Measurements from ENCODE around the gene POLR1C. TPM values are rescaled to one million over a fixed set of nuclear protein-coding genes. Genes with fewer than 3 reads are reported as not detected.

POLR1C gene
- polyA plus RNA-seq, 3 donors = 4.5 to 18.3 (median 6.1) TPM

DNA sequence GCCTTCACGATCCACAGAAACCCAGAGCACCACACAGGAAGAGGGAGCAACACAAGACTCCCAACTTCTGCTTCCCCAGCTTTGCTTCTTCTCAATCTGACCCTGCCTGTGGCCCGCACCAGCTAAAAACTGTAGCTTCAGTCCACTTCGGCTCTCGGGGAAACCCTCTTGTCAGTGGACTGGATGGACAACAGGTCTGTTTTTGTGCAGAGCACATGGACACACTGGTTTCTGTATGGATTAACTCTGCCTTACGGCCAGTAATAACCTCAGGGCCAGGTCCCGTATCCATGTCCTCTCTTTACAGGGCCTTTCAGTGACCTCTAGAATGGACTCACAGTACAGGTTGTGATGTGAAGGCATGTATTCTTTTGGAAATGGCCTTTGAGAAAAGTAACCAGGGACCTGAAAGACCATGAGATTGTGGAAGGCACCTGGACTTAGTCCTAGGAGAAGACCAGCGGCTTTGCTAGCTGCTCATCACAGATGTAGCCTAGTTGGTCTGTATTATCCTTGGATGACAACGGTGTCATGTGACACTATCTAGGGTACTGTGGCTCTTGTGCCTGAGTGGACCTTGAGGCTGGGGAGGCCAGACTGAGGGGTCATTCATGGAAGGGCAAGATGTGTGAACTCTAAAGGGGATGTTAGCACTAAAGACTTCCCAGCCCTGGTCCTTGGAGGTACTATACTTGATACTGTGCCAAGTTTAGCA lies 5.8 kb downstream of the POLR1C start:
- Histone ChIP-seq H4K20me1 (ENCODE audit: insufficient read depth, low read length) (no peaks in the 10 kb centered on the region), H3K27me3 (ENCODE audit: control insufficient read depth in 2 of 2, insufficient read depth in 2 of 2, low read length in 2 of 2) (no peaks in the 10 kb centered on the region), H3K9ac (ENCODE audit: insufficient read depth, low read length, poor library complexity, severe bottlenecking) (no peak overlapping the region), H3K9me3 (replicated peaks in 1 of 2; ENCODE audit: control insufficient read depth in 1 of 2, insufficient read depth in 1 of 2, low read length in 2 of 2) (no peaks in the 10 kb centered on the region), H3K4me1 (ENCODE audit: control insufficient read depth in 1 of 2, insufficient read depth in 2 of 2, low read length in 2 of 2) (peaks cover 5 to 6% of the 10 kb centered on the region in 2 donors), H3K27ac (ENCODE audit: low read depth in 1 of 2, low read length in 2 of 2) (no peak overlapping the region), H3K4me3 (replicated peaks in 1 of 3; ENCODE audit: low read depth in 2 of 3, low read length in 3 of 3) (no peak overlapping the region), H3K79me2 (ENCODE audit: insufficient read depth, low read length) (peaks cover 18% of the 10 kb centered on the region), H2AFZ (ENCODE audit: insufficient read depth, low read depth, low read length, poor library complexity, severe bottlenecking) (no peak overlapping the region), H3K4me2 (replicated peaks; ENCODE audit: extremely low read depth, low read length, poor library complexity, severe bottlenecking) (no peak overlapping the region), H3K36me3 (replicated peaks in 1 of 2; ENCODE audit: control insufficient read depth in 1 of 2, insufficient read depth in 2 of 2, low read length in 2 of 2) (peaks cover 82 to 89% of the 10 kb centered on the region in 2 donors)
- H3K9me3 Mint-ChIP-seq = no peaks in the 10 kb centered on the region
- H3K4me3 Mint-ChIP-seq = no peak overlapping the region
- no peaks in the 10 kb centered on the region for H3K4me1 Mint-ChIP-seq
- 90% methylated on average over 8 of the region's 8 CpGs for WGBS (ENCODE audit: insufficient coverage)
- TF ChIP-seq, protein P1, sequence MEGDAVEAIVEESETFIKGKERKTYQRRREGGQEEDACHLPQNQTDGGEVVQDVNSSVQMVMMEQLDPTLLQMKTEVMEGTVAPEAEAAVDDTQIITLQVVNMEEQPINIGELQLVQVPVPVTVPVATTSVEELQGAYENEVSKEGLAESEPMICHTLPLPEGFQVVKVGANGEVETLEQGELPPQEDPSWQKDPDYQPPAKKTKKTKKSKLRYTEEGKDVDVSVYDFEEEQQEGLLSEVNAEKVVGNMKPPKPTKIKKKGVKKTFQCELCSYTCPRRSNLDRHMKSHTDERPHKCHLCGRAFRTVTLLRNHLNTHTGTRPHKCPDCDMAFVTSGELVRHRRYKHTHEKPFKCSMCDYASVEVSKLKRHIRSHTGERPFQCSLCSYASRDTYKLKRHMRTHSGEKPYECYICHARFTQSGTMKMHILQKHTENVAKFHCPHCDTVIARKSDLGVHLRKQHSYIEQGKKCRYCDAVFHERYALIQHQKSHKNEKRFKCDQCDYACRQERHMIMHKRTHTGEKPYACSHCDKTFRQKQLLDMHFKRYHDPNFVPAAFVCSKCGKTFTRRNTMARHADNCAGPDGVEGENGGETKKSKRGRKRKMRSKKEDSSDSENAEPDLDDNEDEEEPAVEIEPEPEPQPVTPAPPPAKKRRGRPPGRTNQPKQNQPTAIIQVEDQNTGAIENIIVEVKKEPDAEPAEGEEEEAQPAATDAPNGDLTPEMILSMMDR (IDR thresholded peaks at IDR 0.05) = no peak
- intact Hi-C loops (cut with micrococcal nuclease) = no loop called here
- H3K27ac Mint-ChIP-seq = peak overlapping the region in 1 of 7 donors; percentile 59
- H3K27me3 Mint-ChIP-seq (ENCODE audit: low read depth in 3 of 3) = peaks cover 0 to 1% (median 0%) of the 10 kb centered on the region in 3 donors
- peaks cover 0 to 79% of the 10 kb centered on the region in 2 donors for H3K36me3 Mint-ChIP-seq
- no peak for DNase-seq

- H3K9me3 ChIP-seq (replicated peaks in 1 of 2; ENCODE audit: control insufficient read depth in 1 of 2, insufficient read depth in 1 of 2, low read length in 2 of 2) = no peaks in the 10 kb centered on the region
- H3K4me1 ChIP-seq (ENCODE audit: control insufficient read depth in 1 of 2, insufficient read depth in 2 of 2, low read length in 2 of 2) = peaks cover 0 to under 1% of the 10 kb centered on the region in 2 donors
- WGBS (ENCODE audit: insufficient coverage) = 100% methylated on average over 2 of the region's 3 CpGs
- H3K27ac ChIP-seq (ENCODE audit: low read depth in 1 of 2, low read length in 2 of 2) = no peak overlapping the region
- Mint-ChIP-seq H3K9me3 (no peaks in the 10 kb centered on the region), H3K27ac (peak overlapping the region in 1 of 7 donors; percentile 24), H3K4me3 (no peak overlapping the region), H3K36me3 (peaks cover 0 to 85% of the 10 kb centered on the region in 2 donors), H3K4me1 (no peaks in the 10 kb centered on the region), H3K27me3 (ENCODE audit: low read depth in 3 of 3) (peaks cover 0 to 1% (median 0%) of the 10 kb centered on the region in 3 donors)
- no peak overlapping the region for H3K9ac ChIP-seq (ENCODE audit: insufficient read depth, low read length, poor library complexity, severe bottlenecking)
- H3K79me2 ChIP-seq (ENCODE audit: insufficient read depth, low read length) = peaks cover 12% of the 10 kb centered on the region
- TF ChIP-seq, protein P1 (IDR thresholded peaks at IDR 0.05) = no peak
- peaks cover 88 to 95% of the 10 kb centered on the region in 2 donors for H3K36me3 ChIP-seq (replicated peaks in 1 of 2; ENCODE audit: control insufficient read depth in 1 of 2, insufficient read depth in 2 of 2, low read length in 2 of 2)
- intact Hi-C loops (cut with micrococcal nuclease) = no loop called here
- DNase-seq = no peak
- no peak overlapping the region for H3K4me2 ChIP-seq (replicated peaks; ENCODE audit: extremely low read depth, low read length, poor library complexity, severe bottlenecking)
- H2AFZ ChIP-seq (ENCODE audit: insufficient read depth, low read depth, low read length, poor library complexity, severe bottlenecking) = no peak overlapping the region
- no peaks in the 10 kb centered on the region for H4K20me1 ChIP-seq (ENCODE audit: insufficient read depth, low read length)
- no peaks in the 10 kb centered on the region for H3K27me3 ChIP-seq (ENCODE audit: control insufficient read depth in 2 of 2, insufficient read depth in 2 of 2, low read length in 2 of 2)
- no peak overlapping the region for H3K4me3 ChIP-seq (replicated peaks in 1 of 3; ENCODE audit: low read depth in 2 of 3, low read length in 3 of 3)
Measured at GRCh38 chr6:43523284-43523683, 6.4 kb downstream of the POLR1C start.
